ENCODE measurements around the gene CDK5RAP3.

Gene CDK5RAP3

GRCh38 chr17:47949197-47949759 lies 21.6 kb upstream of the CDK5RAP3 start:
- peak; percentile 71 for DNase-seq (ENCODE audit: low spot score)

- DNase-seq (ENCODE audit: low spot score): no peak
Measured at GRCh38 chr17:47949946-47950345, 21.0 kb upstream of the CDK5RAP3 start.

GRCh38 chr17:47950448-47950847 lies 20.5 kb upstream of the CDK5RAP3 start:
- DNase-seq (ENCODE audit: low spot score): no peak

- no peak for DNase-seq (ENCODE audit: low spot score)
Measured at GRCh38 chr17:47952171-47953021, 18.5 kb upstream of the CDK5RAP3 start.

- no peak for DNase-seq (ENCODE audit: low spot score)
Measured at GRCh38 chr17:47953909-47954308, 17.0 kb upstream of the CDK5RAP3 start.

- DNase-seq (ENCODE audit: low spot score): no peak
Measured at GRCh38 chr17:47955497-47956461, 15.1 kb upstream of the CDK5RAP3 start.

GRCh38 chr17:47956791-47957590 lies 13.9 kb upstream of the CDK5RAP3 start:
- no peak for DNase-seq (ENCODE audit: low spot score)

GRCh38 chr17:47957591-47958490 lies 13.1 kb upstream of the CDK5RAP3 start, which contains the start of gene PRR15L:
TSS of gene PRR15L (minus strand) at chr17:47957883. CDS start at chr17:47953234, 4,649 bp downstream.
- DNase-seq (ENCODE audit: low spot score): peak; percentile 43

GRCh38 chr17:47959825-47960655 lies 10.9 kb upstream of the CDK5RAP3 start:
- no peak for DNase-seq (ENCODE audit: low spot score)

GRCh38 chr17:47961406-47961805 lies 9.5 kb upstream of the CDK5RAP3 start:
- no peak for DNase-seq (ENCODE audit: low spot score)

GRCh38 chr17:47962901-47963300 lies 8.0 kb upstream of the CDK5RAP3 start:
- no peak for DNase-seq (ENCODE audit: low spot score)

- DNase-seq (ENCODE audit: low spot score): no peak
Measured at GRCh38 chr17:47964856-47965255, 6.1 kb upstream of the CDK5RAP3 start.

- DNase-seq (ENCODE audit: low spot score): no peak
Measured at GRCh38 chr17:47966079-47966519, 4.8 kb upstream of the CDK5RAP3 start.

GRCh38 chr17:47967607-47968252 lies 3.2 kb upstream of the CDK5RAP3 start:
- no peak for DNase-seq (ENCODE audit: low spot score)

GRCh38 chr17:47968836-47969235 lies 2.1 kb upstream of the CDK5RAP3 start:
- DNase-seq (ENCODE audit: low spot score): no peak

GRCh38 chr17:47969930-47970724 lies 786 bp upstream of the CDK5RAP3 start:
- DNase-seq (ENCODE audit: low spot score): no peak

- no peak for DNase-seq (ENCODE audit: low spot score)
Measured at GRCh38 chr17:47973541-47973940, 2.6 kb downstream of the CDK5RAP3 start.

- no peak for DNase-seq (ENCODE audit: low spot score)
Measured at GRCh38 chr17:47975189-47975822, 4.4 kb downstream of the CDK5RAP3 start.
